Right kidney (tissue), 1 donor: ENCODE data around the gene PAPLN.
"Not testable (repeated sequence)": the region's sequence is repeated elsewhere in the genome, so short reads cannot be mapped to it uniquely, and the experiment has no call there.

Source experiments
- DNase-seq: peaks from one replicate; pipeline ENCODE4 v3.0.0-alpha.2; 2016

Gene PAPLN

GRCh38 chr14:73287071-73287470 is 49.8 kb downstream of the PAPLN start:
- no peak for DNase-seq

- DNase-seq, result no peak
Measured at GRCh38 chr14:73289308-73289707, 52.0 kb downstream of the PAPLN start.

DNA sequence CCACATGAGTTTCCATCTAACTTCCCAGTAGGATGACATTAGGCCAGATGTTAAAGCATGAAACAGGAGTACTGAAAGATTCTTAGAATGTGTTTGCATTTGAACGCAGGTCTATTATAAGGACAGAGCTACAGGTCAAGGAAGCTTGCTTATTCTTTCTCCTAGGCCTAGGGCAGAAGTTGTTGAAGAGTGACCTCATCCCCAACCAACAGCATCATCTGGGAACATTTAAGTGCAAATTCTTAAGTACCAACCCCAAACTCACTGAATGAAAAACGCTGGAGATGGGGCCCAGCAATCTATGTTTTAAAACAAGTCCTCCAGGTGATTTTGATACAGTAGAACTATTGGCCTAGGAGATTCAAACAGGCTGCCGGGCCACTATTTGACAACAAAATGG is 52.4 kb downstream of the PAPLN start:
- DNase-seq, result no peak

DNA sequence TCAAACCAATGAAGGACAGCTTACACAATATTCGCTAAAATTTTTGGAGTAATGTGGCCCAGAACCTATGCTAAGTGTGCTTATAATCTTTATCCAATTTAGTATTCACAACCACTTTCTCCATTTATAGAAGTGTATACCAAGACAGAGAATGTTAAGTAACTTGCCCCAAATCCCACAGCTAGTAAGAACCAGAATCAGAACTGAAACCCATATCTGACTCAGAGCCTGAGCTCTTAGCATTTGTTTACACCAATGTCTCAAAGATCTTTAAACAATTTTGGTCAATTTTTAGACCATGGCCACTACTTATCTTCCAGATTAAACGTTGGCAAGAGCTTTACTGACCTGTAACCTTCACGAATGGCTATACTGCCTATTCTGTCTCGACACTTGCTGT is 53.0 kb downstream of the PAPLN start:
- DNase-seq, result no peak

- no peak for DNase-seq
Measured at GRCh38 chr14:73293782-73294781, 56.8 kb downstream of the PAPLN start.

DNA sequence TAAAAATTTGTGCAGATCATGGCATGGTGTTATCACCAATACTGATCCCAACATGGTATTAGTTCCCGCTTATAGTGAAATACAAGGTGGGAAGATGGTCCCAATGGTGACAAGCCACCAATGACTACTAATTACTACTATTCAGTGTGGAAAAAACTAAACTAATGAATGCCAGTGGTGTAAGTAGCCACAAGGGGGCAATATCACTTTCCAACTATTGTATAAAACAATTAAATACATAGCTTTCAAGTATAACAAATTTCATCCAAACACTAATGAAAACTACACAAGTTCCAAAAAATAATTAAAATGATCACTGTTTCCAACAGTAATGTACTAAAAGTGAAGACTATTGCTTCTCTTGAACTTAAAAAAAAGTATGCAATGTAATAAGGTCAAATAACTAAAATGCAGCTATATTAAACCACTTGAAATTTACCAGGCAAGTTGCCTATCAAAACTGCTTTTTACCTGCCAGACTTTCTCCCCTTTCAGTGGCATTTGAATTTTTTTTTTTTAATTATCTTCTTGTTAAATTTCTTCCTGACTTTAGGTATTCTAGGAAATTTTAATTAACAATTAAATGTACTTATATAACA is 58.0 kb downstream of the PAPLN start:
- peak; percentile 17 for DNase-seq

DNA sequence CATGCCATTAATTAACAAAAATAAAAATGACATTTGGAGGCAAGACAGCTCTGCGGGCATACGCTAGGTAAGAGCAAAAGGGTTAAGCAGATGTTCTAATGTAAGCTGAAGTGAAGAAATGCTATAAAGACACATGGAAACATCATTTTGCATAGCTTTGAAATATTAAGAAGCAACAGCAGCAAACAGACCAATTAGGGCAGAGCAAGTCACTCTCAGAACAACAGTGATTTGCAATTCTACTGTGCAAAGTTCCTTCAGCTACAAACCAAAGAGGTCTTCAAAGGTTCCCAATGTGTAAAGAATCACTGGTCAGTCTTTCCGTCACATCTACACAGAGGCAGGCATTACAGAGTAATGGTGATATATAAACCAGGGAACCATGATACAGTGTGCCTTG is 68.2 kb downstream of the PAPLN start:
- no peak for DNase-seq

DNA sequence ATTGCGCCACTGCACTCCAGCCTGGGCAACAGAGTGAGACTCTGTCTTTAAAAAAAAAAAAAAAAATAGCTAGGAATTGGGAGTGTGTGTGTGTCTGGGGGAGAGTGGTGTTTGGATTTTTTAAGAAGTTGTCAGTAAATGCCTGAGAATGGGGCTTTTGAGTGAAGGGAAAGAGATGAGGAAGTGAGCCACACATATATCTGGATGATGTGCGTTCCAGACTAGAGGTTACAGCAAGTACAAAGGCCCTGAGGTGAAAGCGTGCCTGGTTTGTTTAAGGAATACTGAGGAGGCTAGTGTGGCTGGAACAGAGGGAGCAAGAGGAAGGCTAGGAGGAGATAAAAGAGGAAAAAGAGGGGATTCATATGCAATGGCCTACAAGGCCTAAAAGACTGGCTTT is 70.0 kb downstream of the PAPLN start:
- no peak for DNase-seq

- DNase-seq, result not testable (repeated sequence)
Measured at GRCh38 chr14:73309207-73309606, 71.9 kb downstream of the PAPLN start.

DNA sequence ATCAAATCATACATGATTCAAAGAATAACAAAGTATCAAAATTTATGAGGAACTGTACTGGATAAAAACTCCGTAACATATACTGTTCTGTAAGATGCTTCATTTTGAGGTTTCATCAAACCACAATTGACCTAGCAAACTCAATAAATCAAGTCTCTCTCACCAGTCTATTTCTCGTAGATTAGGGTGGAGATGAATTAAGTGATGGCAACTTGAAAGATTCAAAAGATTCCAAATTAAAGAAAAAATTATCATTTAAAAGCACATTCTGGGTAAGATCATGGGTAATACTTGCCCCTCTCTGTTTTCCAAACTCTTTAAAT is 74.4 kb downstream of the PAPLN start:
- no peak for DNase-seq

GRCh38 chr14:73312687-73313086 is 75.4 kb downstream of the PAPLN start:
- no peak for DNase-seq

DNA sequence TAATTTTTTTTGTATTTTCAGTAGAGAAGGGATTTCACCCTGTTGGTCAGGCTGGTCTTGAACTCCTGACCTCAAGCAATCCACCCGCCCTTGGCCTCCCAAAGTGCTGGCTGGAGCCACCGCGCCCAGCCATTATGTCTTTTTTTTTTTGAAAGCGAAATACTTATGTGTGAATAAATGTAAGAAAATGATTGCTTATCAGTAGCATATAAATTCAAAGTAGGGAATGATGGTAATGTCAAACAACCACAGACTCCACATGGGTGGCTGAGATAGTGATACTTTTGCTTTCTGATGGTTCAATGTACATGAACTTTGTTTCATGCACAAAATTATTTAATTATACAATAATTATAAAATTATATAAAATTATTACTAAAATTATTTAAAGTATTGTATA is 75.8 kb downstream of the PAPLN start:
- no peak for DNase-seq

DNA sequence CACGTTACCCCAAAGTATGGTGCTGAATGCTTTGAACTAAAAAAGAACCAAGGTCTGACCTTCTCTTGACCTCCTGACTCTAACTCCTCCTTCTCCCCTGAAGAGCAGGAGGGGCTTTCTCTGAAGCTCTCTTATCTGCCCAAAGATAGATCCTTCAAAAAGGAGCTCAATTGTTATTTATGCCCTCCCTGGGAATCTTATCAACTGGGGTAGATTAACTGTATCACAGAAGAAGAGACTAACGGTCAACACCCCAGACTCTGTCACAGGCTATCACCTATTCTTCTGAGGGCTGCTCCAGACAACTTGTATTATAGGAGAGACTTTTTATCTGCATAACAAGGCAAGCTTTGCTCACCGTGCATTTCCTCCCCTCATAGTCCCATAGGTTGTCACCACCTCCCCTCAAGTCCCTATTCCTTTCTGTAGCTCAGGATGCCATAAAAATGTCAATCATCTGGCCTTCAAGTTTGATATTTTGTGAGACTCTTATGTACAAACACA is 86.6 kb downstream of the PAPLN start:
- DNase-seq, result no peak
